IPS-NIHi7 (cell line): ENCODE results near the gene DAPK1.

Experiments
- DNase-seq: peaks from one replicate; pipeline ENCODE4 v3.0.0; 2012; ENCODE audit warnings: mixed read lengths; ENCODE audit errors: extremely low spot score

Gene DAPK1

DNA sequence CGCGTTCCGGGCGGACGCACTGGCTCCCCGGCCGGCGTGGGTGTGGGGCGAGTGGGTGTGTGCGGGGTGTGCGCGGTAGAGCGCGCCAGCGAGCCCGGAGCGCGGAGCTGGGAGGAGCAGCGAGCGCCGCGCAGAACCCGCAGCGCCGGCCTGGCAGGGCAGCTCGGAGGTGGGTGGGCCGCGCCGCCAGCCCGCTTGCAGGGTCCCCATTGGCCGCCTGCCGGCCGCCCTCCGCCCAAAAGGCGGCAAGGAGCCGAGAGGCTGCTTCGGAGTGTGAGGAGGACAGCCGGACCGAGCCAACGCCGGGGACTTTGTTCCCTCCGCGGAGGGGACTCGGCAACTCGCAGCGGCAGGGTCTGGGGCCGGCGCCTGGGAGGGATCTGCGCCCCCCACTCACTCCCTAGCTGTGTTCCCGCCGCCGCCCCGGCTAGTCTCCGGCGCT, at the start of gene DAPK1:
TSS of gene DAPK1 (plus strand) at position 264 of the 442 bp plus-strand sequence. CDS start 1,211 bp downstream, outside the sequence.
- peak; percentile 92 for DNase-seq

DNA sequence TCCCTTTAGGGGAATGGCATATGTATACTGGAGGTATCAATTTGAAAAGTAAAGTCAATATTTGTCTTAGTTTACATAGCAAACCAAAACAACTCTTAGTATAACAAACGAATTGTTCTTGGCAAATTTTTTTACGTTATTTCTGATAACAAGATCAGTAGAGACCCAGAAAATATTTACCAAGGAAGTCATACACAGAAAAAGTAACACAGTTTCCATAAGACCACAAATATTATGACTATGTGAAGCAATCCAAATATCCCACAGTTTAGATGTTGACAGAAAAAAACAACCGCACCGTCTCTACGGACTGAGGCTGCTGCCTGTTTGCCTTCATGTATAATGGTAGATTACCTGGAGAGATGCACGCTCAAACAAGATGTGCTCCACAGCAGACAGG, 46.5 kb upstream of the DAPK1 start:
- DNase-seq: no peak

DNA sequence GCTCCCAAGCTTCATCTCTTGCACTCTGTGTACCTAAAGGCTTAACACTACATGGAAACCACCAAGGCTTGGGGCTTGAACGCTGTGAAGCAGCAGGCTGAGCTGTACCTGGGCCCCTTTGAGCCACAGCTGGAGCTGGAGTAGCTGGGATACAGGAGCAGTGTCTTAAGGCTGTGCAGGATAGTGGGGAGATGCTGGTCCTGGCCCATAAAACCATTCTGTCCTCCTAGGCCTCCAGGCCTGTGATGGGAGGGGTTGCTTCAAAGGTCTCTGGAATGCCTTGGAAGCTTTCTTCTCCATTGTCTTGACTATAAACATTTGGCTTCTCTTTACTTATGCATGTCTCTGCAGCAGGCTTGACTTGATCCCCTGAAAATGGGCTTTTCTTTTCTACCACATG, 42.3 kb upstream of the DAPK1 start:
- DNase-seq: no peak

DNA sequence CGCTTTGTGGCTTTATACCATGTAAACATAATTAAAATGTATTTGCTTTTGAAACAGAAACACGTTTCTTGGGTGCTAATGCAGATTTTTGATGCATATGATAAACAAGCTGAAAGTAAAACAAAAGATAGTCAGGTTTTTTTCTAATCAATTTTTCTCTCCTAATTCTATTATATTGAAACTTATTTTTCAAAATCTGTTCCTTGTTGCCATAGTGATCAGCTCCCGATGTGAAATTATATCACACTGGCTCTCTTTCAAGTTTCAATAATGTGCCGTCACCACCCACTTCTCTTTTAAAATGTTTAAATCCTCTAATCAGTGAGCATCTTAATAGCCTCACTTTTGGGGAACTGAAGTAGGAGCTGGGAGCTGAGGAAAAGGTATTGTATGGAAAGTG, 36.4 kb upstream of the DAPK1 start:
- DNase-seq: no peak

DNA sequence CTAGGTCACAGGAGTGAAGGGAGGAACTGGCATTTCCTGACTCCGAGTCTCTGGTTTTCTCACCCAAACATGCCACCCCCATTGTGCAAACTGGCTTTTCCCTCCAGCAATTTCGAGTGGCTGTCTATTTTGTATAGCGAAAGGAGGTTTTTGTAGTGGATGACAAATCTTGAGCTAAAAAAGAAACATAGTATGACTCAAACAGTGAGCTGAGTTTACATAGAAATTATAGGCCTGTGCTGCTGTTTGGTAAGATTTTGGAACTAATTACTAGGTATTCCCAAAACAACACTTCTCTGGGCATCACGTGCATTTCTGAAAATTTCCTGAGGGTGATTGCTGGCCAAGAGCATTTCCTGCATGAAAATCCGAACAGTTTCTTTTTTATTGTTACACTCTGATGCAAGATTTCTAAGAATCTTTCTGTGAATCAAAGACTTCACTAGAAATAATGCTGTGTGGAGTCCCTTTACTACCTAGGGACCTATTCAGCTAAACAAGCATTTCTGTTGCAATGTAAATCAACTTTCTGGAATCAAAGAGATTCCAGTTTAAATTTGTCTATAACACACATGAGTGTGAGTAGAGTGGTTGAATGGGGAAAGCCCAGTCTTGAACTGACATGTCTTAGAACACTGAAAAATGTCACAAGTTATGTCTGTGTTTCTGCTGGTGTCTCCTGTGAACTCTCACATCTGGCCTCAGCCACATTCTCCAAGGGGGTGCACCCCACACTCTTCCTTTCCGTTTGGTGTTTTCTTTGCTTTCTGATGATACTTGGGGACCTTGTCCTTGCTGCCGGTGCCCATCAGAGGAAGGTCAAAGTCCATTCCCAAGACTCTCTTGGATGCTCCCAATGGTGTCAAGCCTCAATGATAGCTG, 33.3 kb upstream of the DAPK1 start:
- no peak for DNase-seq

DNA sequence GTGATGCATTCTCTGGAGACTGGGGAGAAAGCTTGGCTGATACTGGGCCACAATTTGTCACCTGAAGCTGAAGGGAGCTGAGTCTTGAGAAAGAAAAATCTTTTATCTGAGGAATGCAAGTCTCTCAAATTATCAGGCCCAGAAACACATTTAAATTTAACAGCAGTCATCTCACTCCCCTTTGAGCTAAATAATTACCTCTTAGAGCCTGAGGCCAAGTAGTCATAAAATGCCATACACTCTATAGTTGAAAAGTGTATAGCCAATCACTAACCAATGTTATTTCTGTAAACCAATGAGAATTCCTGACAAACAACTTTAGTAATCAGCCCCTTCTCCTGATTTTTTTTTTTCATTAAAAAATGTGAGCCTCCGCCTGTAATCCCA, 32.7 kb upstream of the DAPK1 start:
- no peak for DNase-seq

DNA sequence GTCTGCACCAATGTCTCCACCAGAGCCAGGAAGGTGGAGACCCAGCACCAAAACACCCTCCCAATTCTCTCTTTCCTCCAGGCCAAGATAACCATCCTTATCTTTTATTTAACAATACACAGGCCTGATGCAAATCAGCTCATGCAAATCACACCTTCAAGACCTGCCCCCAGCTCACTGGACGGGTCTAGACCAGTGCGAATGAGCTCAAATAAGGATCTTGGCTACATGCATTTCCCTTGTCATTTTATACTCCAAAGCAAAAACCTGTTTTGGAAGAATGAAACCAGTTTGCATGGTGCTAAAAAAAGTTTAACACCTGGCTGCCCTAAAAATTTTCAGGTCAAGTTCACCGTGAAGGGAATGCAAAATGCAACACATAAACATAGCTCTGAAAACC, 31.9 kb upstream of the DAPK1 start:
- DNase-seq: no peak

DNA sequence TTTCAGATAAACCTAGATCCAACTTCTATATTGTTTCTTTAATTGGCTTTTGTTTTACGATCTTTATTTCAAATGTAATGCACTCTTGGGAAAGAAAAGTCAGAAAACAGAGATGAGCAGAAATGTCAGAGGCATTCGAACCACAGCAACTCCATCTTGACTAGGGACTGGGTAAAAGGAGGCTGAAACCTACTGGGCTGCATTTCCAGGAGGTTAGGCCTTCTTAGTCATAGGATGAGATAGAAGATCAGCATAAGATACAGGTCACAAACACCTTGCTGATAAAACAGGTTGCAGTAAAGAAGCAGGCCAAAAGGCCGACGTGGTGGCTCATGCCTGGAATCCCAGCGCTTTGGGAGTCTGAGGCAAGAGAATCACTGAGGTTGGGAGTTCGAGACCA, 30.5 kb upstream of the DAPK1 start:
- no peak for DNase-seq

DNA sequence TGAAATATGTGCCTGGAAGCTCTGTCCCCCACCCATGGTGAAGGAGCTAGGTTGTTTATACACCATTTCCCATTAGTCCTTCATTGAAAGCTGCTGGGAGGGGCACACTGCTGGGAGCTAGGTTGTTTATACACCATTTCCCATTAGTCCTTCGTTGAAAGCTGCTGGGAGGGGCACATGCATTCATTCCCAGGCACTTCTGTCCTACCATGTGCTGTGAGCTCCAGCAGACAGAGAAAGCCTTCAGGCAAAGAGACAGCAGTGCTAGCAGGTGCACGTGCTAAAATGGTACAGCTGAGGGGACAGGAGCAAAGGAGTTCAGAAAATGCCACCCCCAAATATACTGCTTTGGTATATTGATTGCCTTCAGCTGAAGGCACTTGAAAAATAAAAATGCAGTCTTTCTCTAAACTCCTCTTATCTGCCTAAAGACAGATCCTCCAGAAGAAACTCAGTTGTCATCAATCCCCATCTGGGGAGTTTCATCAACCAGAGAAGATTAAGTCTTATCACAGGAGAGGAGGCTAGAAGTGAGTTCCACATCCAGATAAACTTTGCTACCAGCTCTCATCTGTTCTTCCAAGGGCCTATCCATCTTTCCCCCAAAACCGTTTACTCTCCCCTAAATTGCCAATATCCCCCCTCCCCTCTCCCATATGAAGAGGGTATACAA, 27.7 kb upstream of the DAPK1 start:
- DNase-seq: no peak

DNA sequence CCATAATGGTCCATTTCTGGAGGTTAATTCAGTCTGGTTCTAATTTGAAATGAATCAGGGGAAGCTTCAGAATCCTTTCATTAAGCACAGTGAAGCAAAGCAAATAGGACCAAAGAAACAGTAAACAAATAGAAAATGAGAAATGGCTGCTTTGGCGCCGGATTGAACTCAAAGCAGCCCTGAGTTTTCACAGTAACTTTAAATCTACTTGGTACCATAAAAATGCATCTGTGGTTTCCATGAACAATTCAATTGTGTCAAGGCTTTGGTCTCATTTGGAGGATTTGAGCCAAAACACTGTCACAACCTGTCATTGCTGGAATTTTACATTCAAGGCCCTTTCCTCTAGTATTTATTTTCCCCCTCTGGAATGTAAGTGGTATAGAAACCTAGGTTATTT, 25.9 kb upstream of the DAPK1 start:
- no peak for DNase-seq

DNA sequence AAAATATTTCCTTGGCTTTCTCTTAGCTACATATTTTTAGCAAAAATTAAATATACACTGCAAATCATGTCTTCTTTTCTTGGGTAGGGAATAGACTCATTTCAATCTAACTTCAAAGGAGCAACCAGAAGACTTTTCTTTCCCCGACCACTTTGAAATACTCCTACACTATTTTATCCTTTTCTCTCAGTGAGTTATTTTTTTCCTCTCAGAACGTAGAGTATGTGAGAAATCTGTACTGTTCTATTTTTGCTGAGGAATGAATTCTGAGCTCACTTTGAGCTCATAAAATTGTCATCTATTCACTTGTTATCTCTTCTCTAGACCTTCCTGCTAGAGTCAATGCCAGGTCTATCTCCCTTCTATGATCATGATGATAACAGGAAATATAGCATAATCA, 22.2 kb upstream of the DAPK1 start:
- DNase-seq: no peak

DNA sequence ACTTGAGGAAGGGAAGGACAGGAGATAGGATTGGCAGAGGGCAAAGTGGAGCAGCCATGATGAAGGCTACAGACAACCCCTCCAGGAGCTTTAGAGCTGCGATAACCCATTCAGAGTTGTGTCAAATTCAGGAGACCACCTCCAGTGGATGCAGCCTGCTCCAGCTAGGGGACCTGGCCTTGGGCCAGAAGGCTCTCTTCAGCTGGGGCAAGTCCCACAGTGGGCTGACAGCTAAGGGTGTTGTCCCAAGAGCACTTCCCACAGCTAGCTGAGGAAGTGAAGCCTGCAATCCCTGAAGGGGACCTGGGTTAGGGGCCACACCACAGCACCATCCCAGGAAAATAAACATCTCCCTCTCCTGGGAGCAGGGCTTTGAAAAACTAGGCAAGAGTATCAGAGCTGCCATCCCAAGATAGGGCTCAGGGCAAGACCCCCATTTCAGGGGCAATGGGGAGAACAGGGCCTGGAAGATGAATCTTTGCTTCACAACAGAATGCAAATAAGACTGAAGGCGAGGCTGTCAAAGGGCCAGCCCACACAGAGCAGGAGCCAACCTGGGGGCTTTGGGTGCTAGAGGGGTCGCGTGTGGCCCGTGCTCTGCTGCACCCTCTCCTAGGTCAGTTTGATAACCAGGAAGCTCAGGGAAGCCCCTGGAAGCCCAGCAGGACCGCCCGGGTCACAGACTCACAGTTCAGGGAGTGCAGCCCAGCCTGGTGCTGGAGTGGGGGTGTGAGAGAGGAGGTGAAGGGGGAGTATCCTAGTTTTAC, 19.3 kb upstream of the DAPK1 start:
- DNase-seq: no peak

DNA sequence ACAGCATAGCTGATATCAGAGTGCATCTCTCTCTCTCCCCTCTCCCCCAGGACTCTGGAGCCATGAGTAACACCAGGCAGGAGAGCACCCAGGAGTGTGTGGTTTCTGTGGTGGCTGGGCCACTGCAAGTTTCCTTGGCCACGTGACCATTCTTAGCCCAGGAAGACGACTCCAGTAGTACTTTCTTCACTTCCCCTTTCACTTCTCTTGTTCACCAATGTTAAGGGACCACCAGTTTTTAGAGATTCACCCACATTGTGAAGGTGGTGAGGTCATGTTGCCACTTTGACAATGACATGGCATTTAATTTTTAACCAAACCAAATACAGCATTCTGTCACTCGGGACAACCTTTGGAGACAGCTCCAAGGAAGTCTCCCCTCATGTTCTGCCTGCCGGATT, 17.9 kb upstream of the DAPK1 start:
- no peak for DNase-seq

DNA sequence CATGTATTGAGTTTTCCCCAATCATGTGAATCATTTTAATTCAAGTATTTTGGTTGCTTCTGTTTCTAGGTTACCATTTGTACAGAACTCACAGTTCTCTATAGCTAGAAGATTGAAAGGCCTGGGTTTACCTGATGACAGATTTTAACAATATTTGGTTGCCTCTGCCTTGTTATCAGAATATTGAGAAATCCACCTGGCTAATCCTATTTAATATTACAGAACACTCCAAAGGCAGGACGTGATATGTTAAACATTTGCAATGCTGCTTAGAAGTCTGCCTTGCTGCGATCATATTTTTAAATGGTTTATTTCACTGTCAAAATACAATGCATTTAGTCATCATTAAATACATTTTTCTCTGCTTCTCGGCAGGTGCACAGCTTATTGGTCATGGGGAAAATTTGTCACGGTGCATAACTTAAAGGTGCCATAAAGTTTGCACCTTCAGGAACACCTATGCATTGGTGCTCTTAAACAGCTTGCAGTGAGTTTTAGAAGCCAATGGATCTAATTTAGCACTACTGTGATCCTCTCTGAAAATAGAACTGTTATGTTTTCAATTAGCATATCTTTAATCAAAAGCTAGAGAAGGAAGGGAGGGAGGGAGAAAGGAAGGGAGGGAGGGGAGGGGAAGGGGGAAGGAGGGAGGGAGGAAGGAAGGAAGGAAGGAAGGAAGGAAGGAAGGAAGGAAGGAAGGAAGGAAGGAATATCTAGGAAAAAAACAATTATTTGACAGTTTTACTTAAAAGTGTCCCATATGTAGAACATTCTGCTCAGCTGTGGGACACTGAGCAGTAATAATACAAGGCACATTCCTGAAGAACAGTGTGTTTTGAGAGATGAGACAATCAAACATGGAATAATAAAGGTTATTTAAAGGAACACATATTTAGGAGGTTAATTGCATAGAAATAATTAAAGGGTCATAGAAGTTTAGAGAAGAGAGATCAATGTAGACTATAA, 15.5 kb upstream of the DAPK1 start:
- no peak for DNase-seq

DNA sequence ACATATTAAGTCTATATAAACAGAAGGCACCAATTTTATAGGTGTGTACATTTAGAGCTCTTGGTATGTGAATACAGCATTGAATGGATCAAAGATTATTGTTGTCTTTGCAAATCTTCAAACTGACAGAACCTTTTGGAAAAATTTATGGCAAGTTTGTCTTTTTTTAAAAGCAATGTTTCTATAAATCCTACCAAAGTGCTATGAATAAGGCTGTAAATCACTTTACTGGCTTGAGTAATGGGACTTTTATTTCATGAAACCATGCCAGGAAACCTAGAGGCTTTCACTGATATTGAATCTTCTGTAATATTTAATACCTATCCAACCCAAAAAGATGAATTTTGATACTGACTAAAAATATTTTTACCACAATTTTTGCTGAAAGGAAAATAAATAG, 7.4 kb upstream of the DAPK1 start:
- no peak for DNase-seq

DNA sequence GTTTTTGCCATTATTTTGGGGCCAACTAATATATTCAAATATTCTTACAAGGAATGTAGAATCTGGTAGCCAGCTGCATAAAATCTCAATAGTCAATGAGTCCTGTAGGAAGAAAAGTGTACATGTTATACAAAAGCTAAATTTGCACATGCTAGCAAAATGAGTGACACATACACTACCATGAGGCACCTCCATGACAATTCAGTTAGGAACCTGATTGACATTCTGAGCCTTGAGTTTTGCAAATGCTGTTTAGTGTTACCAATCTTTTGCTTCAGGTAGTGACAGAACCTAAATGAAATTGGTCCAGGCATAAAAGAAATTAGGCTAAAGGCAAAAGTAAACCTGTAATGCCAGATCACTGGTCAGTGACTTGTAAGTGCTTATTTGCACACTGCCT, 6.8 kb upstream of the DAPK1 start:
- no peak for DNase-seq

DNA sequence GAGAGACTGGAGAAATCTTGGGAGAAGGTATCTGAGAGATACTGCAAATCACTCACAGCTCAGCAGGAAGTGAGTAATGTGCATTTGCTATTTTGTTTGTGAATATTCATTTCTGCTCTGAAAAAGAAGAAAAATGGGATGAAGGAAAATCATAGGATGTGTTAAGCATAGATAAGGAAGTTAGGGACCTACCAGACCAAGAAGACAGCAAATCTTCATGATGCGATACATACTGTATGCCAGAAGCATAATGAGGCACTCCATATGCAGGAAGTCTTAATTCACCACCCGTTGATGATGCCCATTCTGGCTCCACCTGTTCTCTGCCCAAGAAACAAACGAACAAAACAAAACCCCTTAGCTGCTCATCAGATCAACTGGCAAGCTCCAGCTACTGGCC, 6.1 kb upstream of the DAPK1 start:
- no peak for DNase-seq

DNA sequence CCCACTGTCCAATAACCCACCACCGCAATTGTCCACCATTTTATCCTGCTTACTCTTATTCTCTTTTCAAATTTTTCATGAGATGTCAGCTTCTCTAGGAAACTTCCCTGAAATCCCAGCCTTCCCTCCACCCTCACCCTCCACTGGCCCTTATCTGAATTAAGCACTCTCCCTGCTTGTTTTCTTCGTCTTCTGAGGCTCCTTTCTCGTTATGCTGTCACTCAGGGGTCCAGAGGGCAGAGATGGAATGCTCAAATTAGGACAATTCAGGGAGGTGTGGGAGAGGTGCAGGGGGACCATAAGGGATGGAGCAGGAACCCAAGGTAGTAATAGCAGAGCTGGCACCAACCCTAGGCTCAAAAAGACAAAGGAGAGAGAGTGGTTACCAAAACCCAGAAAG, 5.0 kb upstream of the DAPK1 start:
- no peak for DNase-seq

DNA sequence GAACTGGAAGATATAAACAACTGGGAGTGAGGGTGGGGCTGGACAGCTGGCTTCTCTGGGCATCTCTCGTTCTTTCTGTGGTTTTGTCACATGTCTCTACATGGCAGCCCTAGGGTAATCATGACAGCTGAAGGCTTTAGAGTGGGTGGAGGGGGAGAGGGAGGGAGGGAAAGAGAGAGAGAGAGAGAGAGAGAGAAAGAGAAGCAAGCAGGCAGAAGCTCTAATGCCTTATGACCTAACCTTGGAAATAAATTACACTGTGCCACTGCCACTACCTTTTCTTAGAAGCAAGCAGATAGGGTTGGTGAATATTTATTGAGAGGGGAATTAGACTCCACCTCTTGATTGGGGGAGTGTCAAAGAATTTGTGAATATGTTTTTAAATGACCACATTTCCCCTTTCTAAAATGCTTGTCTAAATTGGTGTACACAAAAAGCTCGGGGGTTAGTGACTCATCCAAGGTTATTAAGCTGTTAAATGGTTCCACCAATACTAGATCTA, 2.6 kb upstream of the DAPK1 start:
- no peak for DNase-seq

DNA sequence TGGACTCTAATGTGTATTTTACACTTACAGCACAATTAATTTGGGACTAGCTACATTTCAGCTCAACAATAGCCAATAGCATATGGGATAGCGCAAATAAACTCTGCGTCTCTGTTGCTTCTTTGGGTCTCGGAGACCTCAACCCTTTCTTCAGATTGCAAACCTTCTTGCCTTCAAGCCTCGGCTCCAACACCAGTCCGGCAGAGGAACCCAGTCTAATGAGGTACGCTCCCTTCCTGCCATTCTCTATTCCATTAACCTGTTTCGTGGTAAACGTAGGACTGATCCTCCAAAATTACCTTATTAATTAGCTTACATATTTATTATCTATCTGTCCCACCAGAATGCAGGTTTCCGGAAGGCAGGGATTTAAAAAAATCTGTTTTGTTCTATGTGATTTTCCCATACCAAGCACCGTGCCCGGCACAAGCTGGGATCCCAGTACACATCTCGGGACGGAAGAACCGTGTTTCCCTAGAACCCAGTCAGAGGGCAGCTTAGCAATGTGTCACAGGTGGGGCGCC, 525 bp upstream of the DAPK1 start:
- no peak for DNase-seq
